HG02642 (cell line): Measurements from ENCODE around the gene DIPK2B.

Experiments used
- ATAC-seq: cut with Tn5 transposase; IDR thresholded peaks from one replicate; pipeline ENCODE4 v1.9.1; 2021; ENCODE audit warnings: mild to moderate bottlenecking; ENCODE audit not compliant: unreplicated experiment, poor library complexity

Gene DIPK2B

GRCh38 chrX:45164995-45165394 lies 35.7 kb downstream of the DIPK2B start:
- no peak for ATAC-seq

- no peak for ATAC-seq
These were observed 36.6 kb downstream of the DIPK2B start for GRCh38 chrX:45164021-45164621.

GRCh38 chrX:45157647-45158046 lies 43.0 kb downstream of the DIPK2B start:
- ATAC-seq = no peak

- ATAC-seq = no peak
These were observed 46.2 kb downstream of the DIPK2B start for GRCh38 chrX:45154462-45154861.

GRCh38 chrX:45154033-45154360 lies 46.7 kb downstream of the DIPK2B start:
- no peak for ATAC-seq
